ENCODE results near the gene OR10G3.

The OR10G3 gene

DNA sequence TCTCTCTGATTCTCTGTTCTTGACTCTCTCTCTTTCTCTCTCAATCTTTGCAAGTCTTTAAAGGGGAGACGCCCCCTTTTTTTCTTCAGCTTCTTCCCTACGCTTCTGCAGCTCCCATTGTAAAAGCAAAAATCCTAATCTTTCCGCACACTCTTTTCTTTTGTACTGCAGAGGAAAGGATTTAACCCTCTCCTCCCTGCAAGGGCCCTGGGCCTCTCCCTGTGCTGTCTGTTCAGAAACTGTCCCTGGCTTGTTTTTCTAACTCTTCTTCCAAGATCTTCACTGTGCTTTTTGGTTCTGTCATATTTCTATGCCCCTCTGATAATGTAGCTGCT lies 42.8 kb downstream of the OR10G3 start:
- no peak for DNase-seq (ENCODE audit: low read depth, low spot score)
- ChIA-PET CTCF (no interaction called here), POLR2A (no interaction called here)
- H3K4me3 ChIP-seq (ENCODE audit: low read depth, low read length) = no peak overlapping the region
- TF ChIP-seq, protein P1, sequence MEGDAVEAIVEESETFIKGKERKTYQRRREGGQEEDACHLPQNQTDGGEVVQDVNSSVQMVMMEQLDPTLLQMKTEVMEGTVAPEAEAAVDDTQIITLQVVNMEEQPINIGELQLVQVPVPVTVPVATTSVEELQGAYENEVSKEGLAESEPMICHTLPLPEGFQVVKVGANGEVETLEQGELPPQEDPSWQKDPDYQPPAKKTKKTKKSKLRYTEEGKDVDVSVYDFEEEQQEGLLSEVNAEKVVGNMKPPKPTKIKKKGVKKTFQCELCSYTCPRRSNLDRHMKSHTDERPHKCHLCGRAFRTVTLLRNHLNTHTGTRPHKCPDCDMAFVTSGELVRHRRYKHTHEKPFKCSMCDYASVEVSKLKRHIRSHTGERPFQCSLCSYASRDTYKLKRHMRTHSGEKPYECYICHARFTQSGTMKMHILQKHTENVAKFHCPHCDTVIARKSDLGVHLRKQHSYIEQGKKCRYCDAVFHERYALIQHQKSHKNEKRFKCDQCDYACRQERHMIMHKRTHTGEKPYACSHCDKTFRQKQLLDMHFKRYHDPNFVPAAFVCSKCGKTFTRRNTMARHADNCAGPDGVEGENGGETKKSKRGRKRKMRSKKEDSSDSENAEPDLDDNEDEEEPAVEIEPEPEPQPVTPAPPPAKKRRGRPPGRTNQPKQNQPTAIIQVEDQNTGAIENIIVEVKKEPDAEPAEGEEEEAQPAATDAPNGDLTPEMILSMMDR (IDR thresholded peaks at IDR 0.05; ENCODE audit: insufficient read depth, low read length, missing control alignments) = no peak

DNA sequence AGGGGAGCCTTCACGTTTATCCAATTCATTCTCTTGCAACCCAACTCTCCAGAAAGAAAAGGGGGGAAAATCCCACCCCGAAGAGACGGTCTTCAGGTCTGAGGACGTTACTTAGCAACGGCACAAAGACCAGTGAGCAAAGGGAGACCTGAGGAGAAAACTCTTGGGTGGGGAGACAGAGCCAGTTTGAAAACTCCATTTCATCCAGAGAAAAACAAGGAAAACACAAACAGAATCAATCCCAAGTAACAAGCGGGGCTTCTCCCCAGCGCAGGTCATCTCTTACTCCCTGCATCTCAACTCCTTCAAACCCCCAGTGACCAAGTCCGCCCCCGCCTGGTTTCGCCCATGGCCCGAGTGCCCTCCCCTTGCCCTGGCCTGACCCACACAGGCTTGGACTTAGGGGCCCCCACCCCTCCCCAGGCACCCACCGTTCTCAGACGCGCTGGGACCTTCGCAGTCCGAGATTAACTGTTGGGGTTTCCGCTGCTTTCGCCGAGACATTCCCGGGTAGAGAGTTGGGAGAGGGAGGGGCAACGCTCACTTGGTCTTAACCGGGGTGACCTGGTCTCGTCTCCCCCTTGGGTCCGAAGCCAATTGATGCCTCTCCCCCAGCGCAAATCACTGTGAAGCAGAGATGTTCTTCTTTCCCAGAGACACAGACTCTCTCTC lies 43.3 kb downstream of the OR10G3 start:
- H3K4me3 ChIP-seq (ENCODE audit: low read depth, low read length) = no peak overlapping the region; the same call in 1 of the 2 replicates

DNA sequence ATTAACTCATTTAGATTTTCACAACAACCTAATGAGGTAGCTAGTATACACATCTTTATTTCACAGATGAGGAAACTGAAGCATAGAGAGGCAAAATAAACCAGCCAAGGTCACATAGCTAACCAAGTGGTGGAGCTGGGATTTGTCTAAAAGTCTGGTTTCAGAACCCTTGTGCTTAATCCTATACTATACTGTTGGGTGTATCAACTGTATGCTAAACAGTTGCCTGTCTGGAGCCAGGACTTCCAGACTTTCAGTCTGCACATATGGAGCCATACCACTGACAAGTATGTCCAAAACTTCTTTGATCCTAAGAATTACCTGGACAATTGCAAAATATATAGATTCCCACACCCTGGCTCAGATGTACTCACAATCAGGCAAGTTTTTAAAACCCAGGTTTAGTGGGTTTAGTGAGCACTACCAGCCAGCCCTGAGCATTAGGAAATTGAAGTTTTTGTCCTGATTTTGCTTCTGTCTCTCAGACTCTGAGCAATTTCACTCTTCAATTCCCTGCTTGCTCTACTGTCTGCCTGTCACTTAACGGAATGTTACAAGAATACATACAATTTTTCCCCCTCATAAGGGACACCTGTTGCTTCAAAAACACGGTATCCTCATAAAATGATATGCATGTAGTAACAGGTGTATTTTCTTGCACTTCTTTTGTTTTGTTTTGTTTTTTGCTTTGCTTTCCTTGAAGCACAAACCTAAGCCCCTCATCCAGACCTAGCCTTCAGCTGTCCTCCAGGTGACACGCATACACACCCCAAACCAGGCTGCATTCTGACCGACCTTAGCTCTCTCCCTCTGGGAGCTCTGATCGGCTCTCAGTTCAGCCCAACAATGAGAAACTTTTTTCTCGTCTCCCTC lies 44.1 kb downstream of the OR10G3 start:
- DNase-seq (ENCODE audit: low read depth, low spot score) = no peak
- ChIA-PET CTCF (no interaction called here), POLR2A (no interaction called here)
- TF ChIP-seq, protein P1 (IDR thresholded peaks at IDR 0.05; ENCODE audit: insufficient read depth, low read length, missing control alignments) = no peak
- H3K4me3 ChIP-seq (ENCODE audit: low read depth, low read length) = no peak overlapping the region

More for the DNA sequence above, 43.3 kb downstream of the OR10G3 start:
- ChIA-PET CTCF (no interaction called here), POLR2A (no interaction called here)
- TF ChIP-seq, protein P1 (IDR thresholded peaks at IDR 0.05; ENCODE audit: insufficient read depth, low read length, missing control alignments) = no peak
- no peak for DNase-seq (ENCODE audit: low read depth, low spot score)

DNA sequence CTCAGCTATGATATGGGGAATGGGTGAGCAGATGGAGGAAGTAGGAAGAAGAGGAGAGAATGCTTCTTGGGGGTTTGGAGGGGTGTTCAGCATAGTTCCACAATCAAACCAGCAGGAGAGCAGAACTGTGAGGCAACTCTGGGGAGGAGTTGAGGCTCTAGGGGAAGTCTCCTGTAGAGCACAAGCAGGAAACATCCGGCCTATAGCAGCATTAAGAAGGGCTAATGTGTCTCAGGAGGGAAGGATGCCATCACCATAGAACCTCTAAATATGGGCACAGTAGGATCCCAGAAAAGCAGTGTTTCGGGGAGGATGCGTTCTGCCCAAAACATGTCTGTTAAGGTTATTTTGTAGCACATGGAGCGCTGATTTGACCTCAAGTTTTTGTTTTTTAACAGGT lies 45.3 kb downstream of the OR10G3 start:
- TF ChIP-seq, protein P1 (IDR thresholded peaks at IDR 0.05; ENCODE audit: insufficient read depth, low read length, missing control alignments) = no peak
- ChIA-PET POLR2A (interaction anchor here (0.6 kb wide), 1 partner anchor 438 kb away, joined by 3 read pairs; no protein-coding TSS in a partner anchor), CTCF (interaction anchor here (1.1 kb wide), 1 partner anchor 9 kb away, joined by 3 read pairs; no protein-coding TSS in a partner anchor)
- H3K4me3 ChIP-seq (ENCODE audit: low read depth, low read length) = no peak overlapping the region
- no peak for DNase-seq (ENCODE audit: low read depth, low spot score)

DNA sequence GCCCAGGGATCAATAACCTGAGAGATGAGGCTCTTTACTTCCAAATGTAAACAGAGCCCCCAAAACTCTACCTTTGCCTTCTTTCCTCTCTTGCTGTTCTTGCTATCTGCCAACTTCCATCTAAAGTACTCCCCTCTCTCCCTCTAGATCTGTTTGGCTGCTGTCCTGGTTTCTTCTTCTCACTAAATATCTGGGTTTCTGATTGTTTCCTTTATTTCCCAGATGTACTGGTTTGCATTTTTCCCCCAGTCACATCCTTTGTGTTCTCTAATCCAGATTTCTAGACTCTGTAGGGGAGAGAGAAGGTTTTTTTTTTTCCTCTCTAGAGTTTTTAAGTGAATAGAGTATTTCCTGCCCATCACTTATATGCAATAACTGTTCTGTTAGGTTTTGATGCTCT lies 46.6 kb downstream of the OR10G3 start:
- POLR2A ChIA-PET = no interaction called here
- DNase-seq (ENCODE audit: low read depth, low spot score) = no peak
- TF ChIP-seq, protein P1 (IDR thresholded peaks at IDR 0.05; ENCODE audit: insufficient read depth, low read length, missing control alignments) = no peak
- H3K4me3 ChIP-seq (ENCODE audit: low read depth, low read length) = no peak overlapping the region
- CTCF ChIA-PET = no interaction called here

DNA sequence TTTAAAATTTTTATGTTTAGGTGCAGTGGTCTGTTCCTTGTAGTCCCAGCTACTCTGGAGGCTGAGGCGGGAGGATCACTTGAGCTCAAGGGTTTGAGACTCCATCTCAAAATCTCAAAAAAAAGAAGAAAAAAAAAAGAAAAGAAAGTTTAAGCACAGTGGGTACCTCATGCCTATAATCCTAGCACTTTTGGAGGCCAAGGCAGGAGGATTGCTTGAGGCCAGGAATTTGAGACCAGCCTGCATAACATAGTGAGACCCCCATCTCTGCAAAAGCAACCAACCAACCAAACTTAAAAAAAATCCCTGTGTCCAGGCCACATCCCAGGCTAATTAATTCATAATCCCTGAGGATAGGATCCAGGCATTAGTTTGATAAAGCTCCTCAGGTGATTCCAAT lies 50.4 kb downstream of the OR10G3 start:
- no peak for DNase-seq (ENCODE audit: low read depth, low spot score)
- ChIA-PET CTCF (no interaction called here), POLR2A (interaction anchor here (0.6 kb wide), 1 partner anchor 74 kb away, joined by 3 read pairs; the partner anchor contains the start of gene CHD8)
- H3K4me3 ChIP-seq (ENCODE audit: low read depth, low read length) = no peak overlapping the region
- TF ChIP-seq, protein P1 (IDR thresholded peaks at IDR 0.05; ENCODE audit: insufficient read depth, low read length, missing control alignments) = no peak
